ENCODE measurements around the gene NAV2.

Gene NAV2

DNA sequence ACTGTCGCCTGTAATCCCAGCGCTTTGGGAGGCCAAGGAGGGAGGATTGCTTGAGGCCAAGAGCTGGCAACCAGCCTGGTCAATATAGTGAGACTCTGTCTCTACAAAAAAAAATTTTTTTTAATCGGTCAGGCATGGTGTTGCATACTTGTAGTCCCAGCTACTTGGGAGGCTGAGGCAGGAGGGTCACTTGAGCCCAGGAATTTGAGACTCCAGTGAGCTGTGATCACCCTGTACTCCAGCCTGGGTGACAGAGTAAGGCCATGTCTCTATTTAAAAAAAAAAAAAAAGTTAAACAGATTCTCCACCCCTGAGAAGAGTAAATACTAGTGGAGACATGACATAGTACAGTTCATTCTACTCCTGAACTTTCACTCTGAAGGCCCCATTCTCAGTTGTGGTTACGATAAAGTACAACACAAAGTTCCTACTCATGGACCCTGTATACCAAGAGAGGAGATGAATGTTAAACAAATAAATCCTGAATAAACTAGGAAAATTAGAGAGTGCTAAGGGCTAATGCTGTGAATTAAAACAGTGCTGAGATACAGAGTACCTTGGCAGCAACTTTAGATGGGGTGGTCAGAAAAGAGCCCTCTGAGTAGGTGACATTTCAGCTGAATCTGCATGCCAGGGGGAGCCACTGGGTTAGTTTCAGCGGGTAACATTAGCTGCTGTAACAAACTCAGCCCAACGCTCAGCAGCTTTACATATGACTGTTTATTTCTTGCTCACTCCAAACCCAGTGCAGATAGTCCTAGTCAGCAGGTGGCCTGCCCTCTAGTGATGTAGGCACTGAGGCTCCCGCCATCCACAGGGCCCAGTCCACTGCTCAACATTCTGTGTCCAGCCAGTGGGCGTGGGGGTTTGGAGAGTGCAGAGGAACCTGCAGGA is 372.5 kb downstream of the NAV2 start:
- TF ChIP-seq, protein P1, sequence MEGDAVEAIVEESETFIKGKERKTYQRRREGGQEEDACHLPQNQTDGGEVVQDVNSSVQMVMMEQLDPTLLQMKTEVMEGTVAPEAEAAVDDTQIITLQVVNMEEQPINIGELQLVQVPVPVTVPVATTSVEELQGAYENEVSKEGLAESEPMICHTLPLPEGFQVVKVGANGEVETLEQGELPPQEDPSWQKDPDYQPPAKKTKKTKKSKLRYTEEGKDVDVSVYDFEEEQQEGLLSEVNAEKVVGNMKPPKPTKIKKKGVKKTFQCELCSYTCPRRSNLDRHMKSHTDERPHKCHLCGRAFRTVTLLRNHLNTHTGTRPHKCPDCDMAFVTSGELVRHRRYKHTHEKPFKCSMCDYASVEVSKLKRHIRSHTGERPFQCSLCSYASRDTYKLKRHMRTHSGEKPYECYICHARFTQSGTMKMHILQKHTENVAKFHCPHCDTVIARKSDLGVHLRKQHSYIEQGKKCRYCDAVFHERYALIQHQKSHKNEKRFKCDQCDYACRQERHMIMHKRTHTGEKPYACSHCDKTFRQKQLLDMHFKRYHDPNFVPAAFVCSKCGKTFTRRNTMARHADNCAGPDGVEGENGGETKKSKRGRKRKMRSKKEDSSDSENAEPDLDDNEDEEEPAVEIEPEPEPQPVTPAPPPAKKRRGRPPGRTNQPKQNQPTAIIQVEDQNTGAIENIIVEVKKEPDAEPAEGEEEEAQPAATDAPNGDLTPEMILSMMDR (IDR thresholded peaks at IDR 0.05; ENCODE audit: insufficient read depth, low read depth, low read length, missing control alignments): no peak
- no peak overlapping the region for H3K4me3 ChIP-seq (ENCODE audit: low read length)
- DNase-seq (ENCODE audit: low read depth): no peak

DNA sequence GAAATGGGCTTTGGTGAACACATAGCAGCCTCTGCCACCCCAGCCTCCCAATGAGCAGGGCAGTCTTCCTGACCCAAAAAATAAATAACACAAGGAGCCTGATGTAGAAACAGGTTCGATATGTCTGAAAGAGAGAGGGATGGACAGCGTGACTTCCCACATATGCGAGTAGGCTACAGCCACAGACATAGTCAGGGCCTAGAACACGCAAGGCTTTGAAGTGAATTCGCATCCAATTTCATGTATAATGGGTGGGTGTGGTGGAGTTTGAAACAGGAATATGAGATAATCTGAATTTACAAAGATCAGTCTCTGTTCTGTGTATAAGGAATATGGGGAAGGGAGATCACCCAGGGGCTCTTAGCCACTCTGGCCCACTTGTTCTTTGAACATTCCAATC is 373.3 kb downstream of the NAV2 start:
- TF ChIP-seq, protein P1 (IDR thresholded peaks at IDR 0.05; ENCODE audit: insufficient read depth, low read depth, low read length, missing control alignments): no peak
- no peak overlapping the region for H3K4me3 ChIP-seq (ENCODE audit: low read length)
- DNase-seq (ENCODE audit: low read depth): no peak

DNA sequence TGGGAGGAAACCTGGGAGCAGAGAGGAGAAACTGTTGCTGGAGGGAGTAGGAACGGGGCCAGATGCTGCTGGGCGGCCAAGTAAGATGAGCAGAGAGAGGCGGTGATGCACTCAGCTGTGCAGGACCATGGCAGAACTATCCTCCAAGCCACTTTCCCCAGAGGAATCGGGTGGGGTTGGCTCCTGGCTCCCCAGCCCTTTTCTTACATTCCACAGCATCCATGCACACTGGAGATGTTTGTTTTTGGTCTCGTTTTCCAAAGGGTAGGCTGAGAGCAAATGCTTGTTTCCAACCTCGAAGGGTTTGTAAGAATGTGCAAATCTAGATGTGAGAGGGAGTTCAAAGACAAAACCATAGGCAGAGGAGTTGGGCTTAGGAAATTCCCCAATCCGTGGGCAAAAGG is 374.5 kb downstream of the NAV2 start:
- DNase-seq (ENCODE audit: low read depth): no peak
- TF ChIP-seq, protein P1 (IDR thresholded peaks at IDR 0.05; ENCODE audit: insufficient read depth, low read depth, low read length, missing control alignments): no peak
- H3K4me3 ChIP-seq (ENCODE audit: low read length): no peak overlapping the region

DNA sequence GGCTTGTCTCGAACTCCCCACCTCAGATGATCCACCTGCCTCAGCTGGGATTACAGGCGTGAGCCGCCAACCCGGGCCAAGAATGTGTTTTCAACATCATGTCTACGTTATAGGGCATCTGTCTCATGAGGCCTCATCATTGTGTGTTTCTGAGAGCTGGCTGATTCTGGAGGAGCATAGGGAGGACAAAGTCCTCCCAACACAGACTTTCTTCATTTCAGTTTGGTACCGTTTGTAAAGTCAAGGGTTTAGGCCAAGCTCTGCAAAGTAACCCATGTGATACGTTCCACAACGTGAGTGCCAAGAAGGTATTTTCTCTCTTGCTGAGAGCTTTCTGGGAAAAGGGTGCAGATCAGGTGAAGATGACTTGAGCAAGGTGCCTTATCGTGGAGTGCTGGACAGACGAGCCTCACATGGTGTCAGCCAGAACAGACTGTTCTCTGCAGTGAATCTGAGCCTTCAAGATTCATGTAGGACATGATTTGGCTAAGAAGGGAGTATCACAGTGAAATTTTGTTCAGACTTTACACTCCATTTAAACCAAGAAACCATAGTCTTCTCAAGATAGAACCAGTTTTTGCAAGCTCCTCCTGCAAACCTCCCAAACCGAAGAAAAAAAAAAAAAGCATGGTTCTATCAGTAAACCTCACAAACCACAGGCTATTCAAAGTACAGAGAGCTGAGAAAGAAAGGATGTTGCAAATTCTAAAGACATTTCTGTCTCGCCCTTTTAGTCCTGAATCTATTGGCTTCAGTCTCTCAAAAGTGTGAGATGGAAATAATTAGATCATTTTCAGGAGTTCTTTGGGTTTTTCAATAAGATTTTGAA is 376.0 kb downstream of the NAV2 start:
- TF ChIP-seq, protein P1 (IDR thresholded peaks at IDR 0.05; ENCODE audit: insufficient read depth, low read depth, low read length, missing control alignments): no peak
- DNase-seq (ENCODE audit: low read depth): no peak
- no peak overlapping the region for H3K4me3 ChIP-seq (ENCODE audit: low read length)

DNA sequence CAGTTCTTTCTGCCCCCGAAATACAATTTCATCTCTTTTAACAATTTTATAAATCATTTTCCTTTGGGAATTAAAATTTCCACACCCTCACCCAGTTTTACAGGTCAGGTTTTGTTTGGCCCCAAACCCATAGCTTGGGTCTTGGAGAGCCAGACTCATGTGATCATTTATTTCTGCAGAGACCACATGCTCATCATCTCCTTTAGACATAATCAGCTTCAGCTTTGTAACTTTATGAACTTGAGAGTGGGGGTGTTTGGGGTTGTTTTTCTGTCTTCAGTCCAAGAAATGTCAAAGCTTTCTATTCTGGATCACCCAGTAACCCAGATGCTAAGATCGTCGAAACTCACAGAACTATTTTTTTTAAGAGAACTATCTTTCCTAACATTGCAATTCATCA is 376.7 kb downstream of the NAV2 start:
- TF ChIP-seq, protein P1 (IDR thresholded peaks at IDR 0.05; ENCODE audit: insufficient read depth, low read depth, low read length, missing control alignments): no peak
- H3K4me3 ChIP-seq (ENCODE audit: low read length): no peak overlapping the region
- DNase-seq (ENCODE audit: low read depth): no peak

DNA sequence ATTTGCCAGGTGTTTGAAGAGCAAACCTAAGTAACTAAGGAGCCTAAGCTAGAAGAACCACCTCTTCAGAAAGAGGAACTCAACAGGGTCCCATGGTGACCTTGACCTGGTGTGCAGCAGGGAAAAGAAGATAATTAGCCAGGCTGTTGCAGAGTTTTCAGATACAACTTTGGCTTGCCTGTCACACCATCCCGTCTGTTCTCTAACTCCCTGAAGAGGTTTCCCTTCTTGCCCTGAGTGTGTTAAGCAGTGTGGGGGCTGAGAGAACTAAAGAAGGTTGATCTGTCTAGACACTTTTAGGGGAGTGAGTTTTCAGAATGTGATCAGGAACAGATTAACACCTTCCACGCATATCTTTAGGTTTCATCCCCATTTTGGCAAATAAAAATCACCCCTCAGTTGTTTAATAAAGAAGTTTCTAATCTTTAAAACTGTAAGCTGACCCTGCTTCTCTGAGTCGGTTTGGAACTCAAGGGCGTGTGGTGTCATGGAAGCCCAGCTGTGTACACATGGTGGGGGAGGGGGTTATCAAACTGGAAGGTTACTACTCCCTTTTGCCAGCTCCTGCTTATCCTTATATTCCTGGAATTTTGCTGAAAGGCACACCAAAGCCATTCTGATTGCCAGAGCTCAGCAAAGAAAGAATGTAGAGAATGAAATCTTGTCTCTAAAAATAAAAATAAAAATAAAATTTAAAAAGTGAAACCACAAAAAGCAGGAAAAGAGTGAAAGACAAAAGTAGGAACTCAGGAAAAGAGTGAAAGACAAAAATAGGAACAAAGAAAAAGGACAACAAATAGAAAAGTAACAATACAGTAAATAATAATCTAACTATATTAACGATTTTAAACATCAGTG is 377.4 kb downstream of the NAV2 start:
- no peak for DNase-seq (ENCODE audit: low read depth)
- no peak overlapping the region for H3K4me3 ChIP-seq (ENCODE audit: low read length)
- TF ChIP-seq, protein P1 (IDR thresholded peaks at IDR 0.05; ENCODE audit: insufficient read depth, low read depth, low read length, missing control alignments): no peak
